ENCODE results near the gene TMEM139. TPM values are rescaled to one million over a fixed set of nuclear protein-coding genes. Genes with fewer than 3 reads are reported as not detected.

Gene TMEM139
- total RNA-seq, 1 experiment from 2014 or later: 1.5 TPM

DNA sequence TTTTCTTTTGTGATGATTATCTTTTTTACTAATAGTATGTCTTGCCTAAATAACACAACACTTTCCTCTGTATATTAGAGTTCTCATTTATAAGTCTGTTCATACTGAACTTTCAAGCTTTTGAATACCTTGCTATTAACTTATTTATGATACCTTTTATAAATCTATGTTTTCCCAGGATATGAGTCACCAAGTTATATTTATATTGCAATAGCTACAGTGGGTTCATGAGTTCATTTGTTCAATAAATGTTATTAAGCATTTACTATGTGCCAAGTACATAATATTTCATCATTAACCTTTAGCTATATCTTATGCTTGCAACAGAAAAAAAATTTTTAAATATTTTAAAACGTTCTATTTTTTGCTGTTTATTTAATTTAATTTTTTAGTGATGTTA, 49.5 kb downstream of the TMEM139 start:
- TF ChIP-seq ATF2 (CRISPR knock-in tag; IDR thresholded peaks at IDR 0.05; ENCODE audit: borderline replicate concordance, low read depth): no peak
- no peak for TF ChIP-seq PRRX2 (CRISPR knock-in tag; IDR thresholded peaks at IDR 0.05)
- TF ChIP-seq EMX1 (CRISPR knock-in tag; IDR thresholded peaks at IDR 0.05): no peak
- TF ChIP-seq, protein P1, sequence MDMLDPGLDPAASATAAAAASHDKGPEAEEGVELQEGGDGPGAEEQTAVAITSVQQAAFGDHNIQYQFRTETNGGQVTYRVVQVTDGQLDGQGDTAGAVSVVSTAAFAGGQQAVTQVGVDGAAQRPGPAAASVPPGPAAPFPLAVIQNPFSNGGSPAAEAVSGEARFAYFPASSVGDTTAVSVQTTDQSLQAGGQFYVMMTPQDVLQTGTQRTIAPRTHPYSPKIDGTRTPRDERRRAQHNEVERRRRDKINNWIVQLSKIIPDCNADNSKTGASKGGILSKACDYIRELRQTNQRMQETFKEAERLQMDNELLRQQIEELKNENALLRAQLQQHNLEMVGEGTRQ (CRISPR knock-in tag; IDR thresholded peaks at IDR 0.05): no peak
- TF ChIP-seq STAT6 (CRISPR knock-in tag; conservative IDR thresholded peaks at IDR 0.05; ENCODE audit: low read depth): no peak
- no peak for TF ChIP-seq GABPB1 (CRISPR knock-in tag; IDR thresholded peaks at IDR 0.05)
- TF ChIP-seq ZBTB21 (CRISPR knock-in tag; IDR thresholded peaks at IDR 0.05; ENCODE audit: borderline replicate concordance): no peak
- no peak for TF ChIP-seq TCF7 (CRISPR knock-in tag; IDR thresholded peaks at IDR 0.05; ENCODE audit: low read depth)
- no peak for TF ChIP-seq ZNF121 (CRISPR knock-in tag; IDR thresholded peaks at IDR 0.05)
- no peak for TF ChIP-seq MXD4 (CRISPR knock-in tag; IDR thresholded peaks at IDR 0.05; ENCODE audit: borderline replicate concordance)
- TF ChIP-seq, protein P2, sequence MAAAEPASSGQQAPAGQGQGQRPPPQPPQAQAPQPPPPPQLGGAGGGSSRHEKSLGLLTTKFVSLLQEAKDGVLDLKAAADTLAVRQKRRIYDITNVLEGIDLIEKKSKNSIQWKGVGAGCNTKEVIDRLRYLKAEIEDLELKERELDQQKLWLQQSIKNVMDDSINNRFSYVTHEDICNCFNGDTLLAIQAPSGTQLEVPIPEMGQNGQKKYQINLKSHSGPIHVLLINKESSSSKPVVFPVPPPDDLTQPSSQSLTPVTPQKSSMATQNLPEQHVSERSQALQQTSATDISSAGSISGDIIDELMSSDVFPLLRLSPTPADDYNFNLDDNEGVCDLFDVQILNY (CRISPR knock-in tag; IDR thresholded peaks at IDR 0.05): no peak
- no peak for TF ChIP-seq ZBTB43 (CRISPR knock-in tag; IDR thresholded peaks at IDR 0.05)
- no peak for TF ChIP-seq NFYB (CRISPR knock-in tag; conservative IDR thresholded peaks at IDR 0.05; ENCODE audit: low read depth)
- DNase-seq (ENCODE audit: low spot score) (no peak), ATAC-seq (no peak)
- H3K4me3 Mint-ChIP-seq: no peak overlapping the region
- H3K36me3 Mint-ChIP-seq: no peaks in the 10 kb centered on the region
- no peaks in the 10 kb centered on the region for H3K9me3 Mint-ChIP-seq
- H3K27ac Mint-ChIP-seq: no peak overlapping the region
- ChIA-PET CTCF (interaction anchor here (1.5 kb wide), 1 partner anchor 119 kb away, joined by 5 read pairs; no protein-coding TSS in a partner anchor), POLR2A (no interaction called here)
- H3K4me1 Mint-ChIP-seq: 0 out of 2 replicates have a peak, but pooled peaks cover 3% of the 10 kb centered on the region
- peaks cover 2% of the 10 kb centered on the region; the same call in 1 of the 2 replicates for H3K27me3 Mint-ChIP-seq (ENCODE audit: low read depth)

DNA sequence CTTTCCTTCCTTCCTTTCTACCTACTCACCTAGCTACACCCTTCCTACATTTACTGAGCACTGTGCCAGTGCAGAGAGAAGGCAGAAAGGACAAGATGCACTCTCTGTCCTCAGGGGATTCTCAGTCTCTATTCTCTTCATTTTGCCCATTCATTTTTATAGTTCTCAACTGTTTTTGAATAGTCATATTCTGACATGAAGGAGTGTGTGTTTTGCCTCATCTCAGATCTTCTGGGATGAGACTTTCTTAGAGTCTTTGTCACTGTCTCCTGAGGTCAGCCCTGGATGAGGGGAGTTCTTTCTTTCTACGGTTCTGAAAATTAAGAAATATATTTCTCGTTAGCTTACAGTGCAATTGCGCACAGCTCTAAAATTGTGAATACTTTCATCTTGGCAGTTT, 52.5 kb downstream of the TMEM139 start:
- H3K27me3 Mint-ChIP-seq (ENCODE audit: low read depth): peaks cover 2% of the 10 kb centered on the region; the same call in 1 of the 2 replicates
- no peaks in the 10 kb centered on the region for H3K4me1 Mint-ChIP-seq
- DNase-seq (ENCODE audit: low spot score) (no peak), ATAC-seq (no peak)
- no peaks in the 10 kb centered on the region for H3K36me3 Mint-ChIP-seq
- POLR2A ChIA-PET: no interaction called here
- H3K27ac Mint-ChIP-seq: no peak overlapping the region
- CTCF ChIA-PET: interaction anchor here (1.0 to 1.5 kb wide), 2 partner anchors 8 to 18 kb away, joined by 3 to 11 read pairs; no protein-coding TSS in a partner anchor
- no peaks in the 10 kb centered on the region for H3K9me3 Mint-ChIP-seq
- no peak overlapping the region for H3K4me3 Mint-ChIP-seq
- TF ChIP-seq ARID4B (CRISPR knock-in tag; IDR thresholded peaks at IDR 0.05; ENCODE audit: borderline replicate concordance) (no peak), ZNF138 (CRISPR knock-in tag; conservative IDR thresholded peaks at IDR 0.05) (no peak), ESRRA (CRISPR knock-in tag; IDR thresholded peaks at IDR 0.05; ENCODE audit: borderline replicate concordance) (no peak), ERG (CRISPR knock-in tag; IDR thresholded peaks at IDR 0.05) (no peak), ATF2 (CRISPR knock-in tag; IDR thresholded peaks at IDR 0.05; ENCODE audit: borderline replicate concordance, low read depth) (no peak), ETV6 (CRISPR knock-in tag; IDR thresholded peaks at IDR 0.05) (no peak), HMGA2 (CRISPR knock-in tag; IDR thresholded peaks at IDR 0.05) (no peak)
